Measurements from ENCODE around the gene TUBG1.
A peak's percentile ranks its signal among the peaks of the same experiment; 100 is the strongest.

TUBG1 gene

GRCh38 chr17:42609182-42609813 lies at the start of gene TUBG1, which contains the start of gene RETREG3:
TUBG1 (plus strand) TSS chr17:42609683; CDS start chr17:42609738, 55 bp downstream.
RETREG3 (minus strand) TSS chr17:42609374; CDS start chr17:42609324, 50 bp downstream.
- peak; percentile 99 for DNase-seq

DNA sequence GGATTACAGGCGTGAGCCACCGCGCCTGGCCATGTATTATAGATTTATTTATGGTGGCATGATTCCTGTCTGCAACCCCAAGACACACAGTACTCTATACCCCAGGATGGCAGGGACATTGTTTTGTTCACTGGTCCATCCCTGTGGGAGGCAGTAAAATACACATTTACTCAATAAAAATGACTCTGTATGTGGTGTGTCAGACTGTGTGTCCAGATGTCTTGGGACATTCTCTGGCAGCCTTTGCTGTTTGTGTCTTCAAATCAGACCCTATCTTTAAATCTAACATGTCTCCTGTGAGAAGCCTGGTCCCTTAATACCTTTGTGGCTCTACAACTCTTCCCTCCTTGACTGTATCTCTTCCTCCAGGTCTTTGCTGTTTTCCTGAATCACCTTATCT lies 49.2 kb upstream of the TUBG1 start:
- DNase-seq: no peak

- DNase-seq: peak; percentile 88
Measured at GRCh38 chr17:42561897-42562387, 47.5 kb upstream of the TUBG1 start, which contains the start of gene COASY. COASY (plus strand) TSS chr17:42562148; CDS start chr17:42562623, 475 bp downstream.

- DNase-seq: no peak
Measured at GRCh38 chr17:42562388-42563142, 46.9 kb upstream of the TUBG1 start.

DNA sequence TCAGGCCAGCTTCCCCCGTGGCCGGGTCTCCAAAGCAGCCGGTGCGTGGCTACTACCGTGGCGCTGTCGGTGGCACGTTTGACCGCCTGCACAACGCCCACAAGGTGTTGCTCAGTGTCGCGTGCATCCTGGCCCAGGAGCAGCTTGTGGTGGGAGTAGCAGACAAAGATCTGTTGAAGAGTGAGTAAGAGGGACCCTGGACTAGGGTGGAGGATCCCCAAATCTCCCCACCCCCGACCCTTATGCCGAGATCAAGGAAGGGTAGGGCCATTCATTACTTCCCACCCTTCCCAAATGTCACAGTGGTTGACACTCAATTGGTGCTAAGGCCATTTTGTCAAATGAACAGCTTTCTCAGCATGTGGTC lies 46.4 kb upstream of the TUBG1 start:
- no peak for DNase-seq

DNA sequence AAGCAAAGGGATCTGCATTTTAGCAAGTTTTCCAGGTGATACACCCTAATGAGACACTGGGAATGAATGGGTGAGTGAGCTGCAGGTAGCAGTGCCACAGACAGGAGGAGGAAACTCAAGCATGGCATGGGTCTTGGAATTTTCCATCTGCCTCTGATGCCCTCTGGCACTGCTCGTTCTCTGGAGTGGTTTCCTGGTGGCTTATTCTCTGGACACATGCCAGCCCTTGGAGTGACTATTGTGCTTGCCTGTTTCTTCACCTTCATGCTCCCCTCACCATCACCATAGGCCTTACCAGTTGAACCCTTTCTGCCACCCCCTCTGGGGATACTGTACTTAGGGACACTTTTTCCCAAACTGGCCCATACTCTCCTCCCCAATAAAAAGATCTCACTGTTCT lies 45.9 kb upstream of the TUBG1 start:
- DNase-seq: no peak

DNA sequence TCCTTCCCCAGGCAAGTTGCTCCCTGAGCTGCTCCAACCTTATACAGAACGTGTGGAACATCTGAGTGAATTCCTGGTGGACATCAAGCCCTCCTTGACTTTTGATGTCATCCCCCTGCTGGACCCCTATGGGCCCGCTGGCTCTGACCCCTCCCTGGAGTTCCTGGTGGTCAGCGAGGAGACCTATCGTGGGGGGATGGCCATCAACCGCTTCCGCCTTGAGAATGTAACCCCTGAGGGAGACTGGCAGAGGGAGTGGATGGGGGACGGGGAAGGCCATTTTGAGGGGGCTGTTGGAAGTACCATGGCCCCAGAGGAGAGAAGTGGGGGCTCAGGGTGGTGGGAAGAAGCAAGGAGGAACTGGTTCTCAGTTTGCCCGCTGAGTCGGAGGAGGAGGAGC lies 45.5 kb upstream of the TUBG1 start:
- DNase-seq: no peak

DNA sequence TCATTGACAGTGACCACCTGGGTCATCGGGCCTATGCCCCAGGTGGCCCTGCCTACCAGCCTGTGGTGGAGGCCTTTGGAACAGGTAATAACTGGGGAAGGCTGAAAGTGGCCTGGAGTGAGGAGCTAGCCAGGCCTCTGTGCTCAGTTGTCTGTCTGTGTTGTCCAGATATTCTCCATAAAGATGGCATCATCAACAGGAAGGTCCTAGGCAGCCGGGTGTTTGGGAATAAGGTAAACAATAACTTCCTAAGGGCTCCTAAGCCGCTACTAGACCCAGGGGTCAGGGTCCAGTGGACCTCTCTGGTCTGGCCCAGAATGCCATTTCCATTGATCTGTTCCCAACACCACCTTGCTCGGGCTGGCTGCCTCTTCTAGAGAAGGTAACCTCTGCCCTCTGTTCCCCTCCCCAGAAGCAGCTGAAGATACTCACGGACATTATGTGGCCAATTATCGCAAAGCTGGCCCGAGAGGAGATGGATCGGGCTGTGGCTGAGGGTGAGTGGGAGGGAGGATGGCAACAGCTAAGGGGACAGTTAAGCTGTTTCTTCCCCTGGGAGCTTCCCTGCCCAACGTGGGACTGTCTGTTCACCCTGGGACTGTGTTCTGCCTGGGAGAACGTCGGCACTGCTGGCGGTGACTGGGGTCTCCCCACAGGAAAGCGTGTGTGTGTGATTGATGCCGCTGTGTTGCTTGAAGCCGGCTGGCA lies 44.5 kb upstream of the TUBG1 start:
- DNase-seq: no peak

GRCh38 chr17:42565523-42566214 lies 43.8 kb upstream of the TUBG1 start:
- no peak for DNase-seq

- no peak for DNase-seq
Measured at GRCh38 chr17:42566215-42566882, 43.1 kb upstream of the TUBG1 start.

- peak; percentile 91 for DNase-seq
Measured at GRCh38 chr17:42566883-42567573, 42.5 kb upstream of the TUBG1 start, which contains the start of gene MLX. MLX (plus strand) TSS chr17:42567100; CDS start chr17:42567125, 25 bp downstream.

DNA sequence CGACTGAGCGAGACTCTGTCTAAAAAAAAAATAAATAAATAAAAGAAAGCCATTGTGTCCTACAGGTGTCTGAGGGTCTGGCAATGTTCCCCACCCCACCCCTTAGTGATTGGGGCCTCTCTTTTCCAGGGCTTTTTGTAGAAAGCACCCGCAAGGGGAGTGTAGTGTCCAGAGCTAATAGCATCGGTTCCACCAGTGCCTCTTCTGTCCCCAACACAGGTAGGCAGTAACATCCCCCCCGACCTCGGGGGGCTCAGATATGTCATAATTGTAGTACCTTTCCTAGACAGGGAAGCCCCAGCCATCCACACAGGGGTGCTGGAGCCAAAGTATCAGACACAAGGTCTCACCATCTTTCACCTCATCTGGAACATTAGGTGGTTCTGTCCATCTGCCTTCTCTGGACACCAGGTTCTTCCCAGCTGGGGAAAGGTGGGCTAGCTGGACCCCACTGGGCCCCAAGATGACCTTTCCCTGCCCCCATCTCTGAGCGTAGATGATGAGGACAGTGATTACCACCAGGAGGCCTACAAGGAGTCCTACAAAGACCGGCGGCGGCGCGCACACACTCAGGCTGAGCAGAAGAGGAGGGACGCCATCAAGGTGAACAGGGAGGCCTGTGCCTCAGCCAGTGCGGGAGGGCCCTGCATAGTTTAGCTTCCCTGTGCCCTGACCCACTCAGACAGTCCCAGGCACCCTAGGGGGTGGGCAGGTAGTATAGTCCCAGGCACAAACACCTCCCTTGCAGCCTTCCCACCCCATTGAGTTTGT lies 41.0 kb upstream of the TUBG1 start:
- no peak for DNase-seq

- no peak for DNase-seq
Measured at GRCh38 chr17:42571435-42572225, 37.9 kb upstream of the TUBG1 start.

- no peak for DNase-seq
Measured at GRCh38 chr17:42573095-42573494, 36.4 kb upstream of the TUBG1 start.

- DNase-seq: no peak
Measured at GRCh38 chr17:42574463-42574862, 35.0 kb upstream of the TUBG1 start.

GRCh38 chr17:42577140-42577531 lies 32.3 kb upstream of the TUBG1 start:
- DNase-seq: no peak

- peak; percentile 88 for DNase-seq
Measured at GRCh38 chr17:42577532-42578281, 31.8 kb upstream of the TUBG1 start, which contains the start of gene PSMC3IP. PSMC3IP (minus strand) TSS chr17:42577729; CDS start chr17:42577686, 43 bp downstream.

DNA sequence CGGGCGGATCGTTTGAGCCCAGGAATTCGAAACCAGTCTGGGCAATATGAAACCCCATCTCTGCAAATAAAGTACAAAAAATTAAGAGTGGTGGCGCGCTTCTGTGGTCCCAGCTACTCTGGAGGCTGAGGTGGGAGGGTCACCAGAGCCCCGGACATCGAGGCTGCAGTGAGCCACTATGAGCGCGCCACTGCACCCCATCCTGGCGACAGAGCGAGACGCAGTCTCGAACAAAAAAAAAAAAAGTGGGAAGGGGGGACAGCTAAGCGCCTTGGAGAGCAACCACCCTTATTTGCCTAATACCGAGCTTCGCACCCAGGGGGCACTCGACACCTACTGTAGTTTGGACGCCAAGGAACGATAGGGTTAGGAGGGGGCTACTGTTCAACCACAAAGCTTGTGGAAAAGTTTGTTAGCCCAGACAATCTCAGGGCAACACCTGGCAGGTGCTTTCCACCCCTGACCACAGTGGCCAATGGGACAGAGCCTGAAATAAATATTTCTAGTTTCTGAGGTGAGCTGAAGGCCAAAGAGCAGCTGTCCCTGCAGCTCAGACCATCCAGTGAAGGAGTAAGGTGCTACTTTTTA lies 31.1 kb upstream of the TUBG1 start:
- peak; percentile 78 for DNase-seq
